Activated naive CD4-positive, alpha-beta T cell treated with anti-CD3 and anti-CD28 coated beads, Interleukin-2, amount 50 U/mL, for 24 hours (primary cell): ENCODE results near the gene C22orf39.

Source experiments
- H3K27ac Mint-ChIP-seq: one replicate; pipeline ENCODE4 v1.8.0; 2021; ENCODE audit warnings: mild to moderate bottlenecking, mixed read lengths
- H3K27me3 Mint-ChIP-seq: one replicate; pipeline ENCODE4 v1.8.0; 2021; ENCODE audit warnings: mixed read lengths
- H3K36me3 Mint-ChIP-seq: one replicate; pipeline ENCODE4 v1.8.0; 2021; ENCODE audit warnings: mixed read lengths
- H3K4me1 Mint-ChIP-seq: one replicate; pipeline ENCODE4 v1.8.0; 2021; ENCODE audit warnings: mixed read lengths
- H3K4me3 Mint-ChIP-seq: one replicate; pipeline ENCODE4 v1.8.0; 2021; ENCODE audit warnings: mild to moderate bottlenecking, mixed read lengths
- H3K9me3 Mint-ChIP-seq: one replicate; pipeline ENCODE4 v1.8.0; 2021; ENCODE audit warnings: mixed read lengths

The C22orf39 gene

GRCh38 chr22:19464546-19464945 lies 17.0 kb upstream of the C22orf39 start:
- Mint-ChIP-seq H3K36me3 (peaks cover 16% of the 10 kb centered on the region), H3K27ac (no peak overlapping the region), H3K4me1 (peaks cover 4% of the 10 kb centered on the region), H3K27me3 (no peaks in the 10 kb centered on the region), H3K4me3 (no peak overlapping the region), H3K9me3 (no peaks in the 10 kb centered on the region)

- peak overlapping the region; percentile 18 for H3K27ac Mint-ChIP-seq
- H3K36me3 Mint-ChIP-seq = peaks cover 16% of the 10 kb centered on the region
- H3K4me3 Mint-ChIP-seq = no peak overlapping the region
- peaks cover 4% of the 10 kb centered on the region for H3K4me1 Mint-ChIP-seq
- no peaks in the 10 kb centered on the region for H3K9me3 Mint-ChIP-seq
- no peaks in the 10 kb centered on the region for H3K27me3 Mint-ChIP-seq
Measured at GRCh38 chr22:19463491-19464469, 16.3 kb upstream of the C22orf39 start.

- Mint-ChIP-seq H3K4me1 (peaks cover 4% of the 10 kb centered on the region), H3K27me3 (no peaks in the 10 kb centered on the region), H3K36me3 (peaks cover 12% of the 10 kb centered on the region), H3K27ac (no peak overlapping the region), H3K4me3 (no peak overlapping the region), H3K9me3 (no peaks in the 10 kb centered on the region)
Measured at GRCh38 chr22:19463008-19463407, 15.5 kb upstream of the C22orf39 start.

GRCh38 chr22:19461506-19461905 lies 14.0 kb upstream of the C22orf39 start:
- Mint-ChIP-seq H3K9me3 (no peaks in the 10 kb centered on the region), H3K4me3 (no peak overlapping the region), H3K36me3 (peaks cover 9% of the 10 kb centered on the region), H3K27me3 (no peaks in the 10 kb centered on the region), H3K27ac (no peak overlapping the region), H3K4me1 (peaks cover 4% of the 10 kb centered on the region)

GRCh38 chr22:19460036-19460435 lies 12.5 kb upstream of the C22orf39 start:
- Mint-ChIP-seq H3K9me3 (no peaks in the 10 kb centered on the region), H3K4me1 (no peaks in the 10 kb centered on the region), H3K27ac (no peak overlapping the region), H3K4me3 (no peak overlapping the region), H3K27me3 (no peaks in the 10 kb centered on the region), H3K36me3 (peaks cover 11% of the 10 kb centered on the region)

- H3K9me3 Mint-ChIP-seq = no peaks in the 10 kb centered on the region
- no peaks in the 10 kb centered on the region for H3K27me3 Mint-ChIP-seq
- H3K4me1 Mint-ChIP-seq = peaks cover 5% of the 10 kb centered on the region
- no peak overlapping the region for H3K4me3 Mint-ChIP-seq
- H3K27ac Mint-ChIP-seq = no peak overlapping the region
- peaks cover 15% of the 10 kb centered on the region for H3K36me3 Mint-ChIP-seq
Measured at GRCh38 chr22:19457828-19458428, 10.4 kb upstream of the C22orf39 start.

GRCh38 chr22:19456541-19456940 lies 9.0 kb upstream of the C22orf39 start:
- H3K27ac Mint-ChIP-seq = no peak overlapping the region
- peaks cover 5% of the 10 kb centered on the region for H3K4me1 Mint-ChIP-seq
- peaks cover 15% of the 10 kb centered on the region for H3K36me3 Mint-ChIP-seq
- no peaks in the 10 kb centered on the region for H3K27me3 Mint-ChIP-seq
- no peaks in the 10 kb centered on the region for H3K9me3 Mint-ChIP-seq
- no peak overlapping the region for H3K4me3 Mint-ChIP-seq

- Mint-ChIP-seq H3K27ac (no peak overlapping the region), H3K9me3 (no peaks in the 10 kb centered on the region), H3K4me3 (no peak overlapping the region), H3K27me3 (no peaks in the 10 kb centered on the region), H3K36me3 (peaks cover 15% of the 10 kb centered on the region), H3K4me1 (peaks cover 5% of the 10 kb centered on the region)
Measured at GRCh38 chr22:19455585-19456370, 8.3 kb upstream of the C22orf39 start.

GRCh38 chr22:19455033-19455432 lies 7.5 kb upstream of the C22orf39 start:
- H3K4me3 Mint-ChIP-seq = no peak overlapping the region
- no peak overlapping the region for H3K27ac Mint-ChIP-seq
- H3K4me1 Mint-ChIP-seq = peaks cover 5% of the 10 kb centered on the region
- no peaks in the 10 kb centered on the region for H3K9me3 Mint-ChIP-seq
- H3K27me3 Mint-ChIP-seq = no peaks in the 10 kb centered on the region
- H3K36me3 Mint-ChIP-seq = peaks cover 15% of the 10 kb centered on the region

- Mint-ChIP-seq H3K27ac (peak overlapping the region; percentile 56), H3K4me1 (peaks cover 5% of the 10 kb centered on the region), H3K36me3 (peaks cover 15% of the 10 kb centered on the region), H3K27me3 (no peaks in the 10 kb centered on the region), H3K4me3 (no peak overlapping the region), H3K9me3 (no peaks in the 10 kb centered on the region)
Measured at GRCh38 chr22:19454156-19454555, 6.6 kb upstream of the C22orf39 start.

GRCh38 chr22:19453718-19454117 lies 6.2 kb upstream of the C22orf39 start:
- Mint-ChIP-seq H3K4me3 (no peak overlapping the region), H3K36me3 (peaks cover 15% of the 10 kb centered on the region), H3K27ac (no peak overlapping the region), H3K9me3 (no peaks in the 10 kb centered on the region), H3K27me3 (no peaks in the 10 kb centered on the region), H3K4me1 (peaks cover 6% of the 10 kb centered on the region)

GRCh38 chr22:19451570-19451969 lies 4.1 kb upstream of the C22orf39 start:
- H3K9me3 Mint-ChIP-seq = no peaks in the 10 kb centered on the region
- H3K4me1 Mint-ChIP-seq = peaks cover 20% of the 10 kb centered on the region
- H3K4me3 Mint-ChIP-seq = no peak overlapping the region
- H3K27me3 Mint-ChIP-seq = no peaks in the 10 kb centered on the region
- peaks cover 15% of the 10 kb centered on the region for H3K36me3 Mint-ChIP-seq
- no peak overlapping the region for H3K27ac Mint-ChIP-seq

- H3K4me3 Mint-ChIP-seq = no peak overlapping the region
- peak overlapping the region; percentile 62 for H3K27ac Mint-ChIP-seq
- H3K4me1 Mint-ChIP-seq = peaks cover 27% of the 10 kb centered on the region
- peaks cover 14% of the 10 kb centered on the region for H3K36me3 Mint-ChIP-seq
- no peaks in the 10 kb centered on the region for H3K9me3 Mint-ChIP-seq
- no peaks in the 10 kb centered on the region for H3K27me3 Mint-ChIP-seq
Measured at GRCh38 chr22:19450363-19451175, 3.1 kb upstream of the C22orf39 start.

GRCh38 chr22:19449422-19449767 lies 1.9 kb upstream of the C22orf39 start:
- no peak overlapping the region for H3K4me3 Mint-ChIP-seq
- peaks cover 9% of the 10 kb centered on the region for H3K36me3 Mint-ChIP-seq
- peaks cover 36% of the 10 kb centered on the region for H3K4me1 Mint-ChIP-seq
- H3K9me3 Mint-ChIP-seq = no peaks in the 10 kb centered on the region
- H3K27me3 Mint-ChIP-seq = no peaks in the 10 kb centered on the region
- no peak overlapping the region for H3K27ac Mint-ChIP-seq
